ENCODE results near the gene STRIP1.
A peak's percentile ranks its signal among the peaks of the same experiment; 100 is the strongest.

STRIP1 gene

DNA sequence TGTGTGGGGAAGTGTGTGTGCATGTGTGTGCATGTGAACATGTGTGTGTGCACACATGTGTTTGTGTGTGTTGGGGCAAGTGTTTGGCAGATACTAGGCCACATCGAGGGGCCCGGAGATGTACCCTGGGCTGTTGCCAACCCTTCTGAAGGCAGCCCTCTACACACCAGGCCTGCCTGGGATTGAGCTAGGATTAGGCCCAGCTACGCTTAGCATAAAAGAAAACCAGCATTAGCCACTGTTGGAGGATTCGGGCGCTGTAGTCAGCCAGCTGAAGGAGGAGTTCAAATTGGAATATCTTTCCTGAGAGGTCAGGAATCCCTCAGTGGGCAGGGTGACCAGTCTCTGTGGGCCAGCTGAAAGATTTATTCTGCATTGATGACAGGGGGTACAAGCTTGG lies 46.6 kb downstream of the STRIP1 start:
- H3K27me3 Mint-ChIP-seq = peaks cover 32% of the 10 kb centered on the region
- H3K27ac Mint-ChIP-seq = no peak overlapping the region
- peaks cover 10% of the 10 kb centered on the region for H3K4me1 Mint-ChIP-seq
- DNase-seq (ENCODE audit: low spot score in 2 of 2) (no peak), ATAC-seq (ENCODE audit: low read depth) (no peak)
- no peak overlapping the region for H3K4me3 Mint-ChIP-seq
- no peaks in the 10 kb centered on the region for H3K9me3 Mint-ChIP-seq
- no peaks in the 10 kb centered on the region for H3K36me3 Mint-ChIP-seq

DNA sequence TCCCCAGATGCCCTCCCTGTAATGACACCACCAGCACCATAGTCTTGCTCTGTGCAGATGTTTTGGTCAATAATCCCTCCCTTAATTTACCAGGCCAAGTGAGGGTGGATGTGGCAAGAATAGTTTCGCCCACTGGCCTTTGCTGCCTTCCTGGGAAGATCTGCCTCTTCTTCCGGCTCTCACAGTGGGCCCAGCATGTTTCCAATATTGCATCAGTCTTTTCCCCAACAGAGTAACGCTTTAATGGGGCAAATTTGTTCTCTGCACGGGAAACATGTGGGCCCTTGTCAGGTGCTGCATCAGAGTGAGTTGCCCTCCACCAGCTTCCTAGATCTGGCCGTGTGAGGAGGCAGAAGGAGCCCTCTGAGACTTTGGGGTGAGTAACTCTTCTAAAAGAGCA lies 48.1 kb downstream of the STRIP1 start:
- Mint-ChIP-seq H3K27ac (no peak overlapping the region), H3K4me1 (peaks cover 10% of the 10 kb centered on the region), H3K9me3 (no peaks in the 10 kb centered on the region), H3K4me3 (no peak overlapping the region), H3K36me3 (no peaks in the 10 kb centered on the region), H3K27me3 (peaks cover 35% of the 10 kb centered on the region)
- no peak for ATAC-seq (ENCODE audit: low read depth)
- DNase-seq (ENCODE audit: low spot score in 2 of 2) = no peak

DNA sequence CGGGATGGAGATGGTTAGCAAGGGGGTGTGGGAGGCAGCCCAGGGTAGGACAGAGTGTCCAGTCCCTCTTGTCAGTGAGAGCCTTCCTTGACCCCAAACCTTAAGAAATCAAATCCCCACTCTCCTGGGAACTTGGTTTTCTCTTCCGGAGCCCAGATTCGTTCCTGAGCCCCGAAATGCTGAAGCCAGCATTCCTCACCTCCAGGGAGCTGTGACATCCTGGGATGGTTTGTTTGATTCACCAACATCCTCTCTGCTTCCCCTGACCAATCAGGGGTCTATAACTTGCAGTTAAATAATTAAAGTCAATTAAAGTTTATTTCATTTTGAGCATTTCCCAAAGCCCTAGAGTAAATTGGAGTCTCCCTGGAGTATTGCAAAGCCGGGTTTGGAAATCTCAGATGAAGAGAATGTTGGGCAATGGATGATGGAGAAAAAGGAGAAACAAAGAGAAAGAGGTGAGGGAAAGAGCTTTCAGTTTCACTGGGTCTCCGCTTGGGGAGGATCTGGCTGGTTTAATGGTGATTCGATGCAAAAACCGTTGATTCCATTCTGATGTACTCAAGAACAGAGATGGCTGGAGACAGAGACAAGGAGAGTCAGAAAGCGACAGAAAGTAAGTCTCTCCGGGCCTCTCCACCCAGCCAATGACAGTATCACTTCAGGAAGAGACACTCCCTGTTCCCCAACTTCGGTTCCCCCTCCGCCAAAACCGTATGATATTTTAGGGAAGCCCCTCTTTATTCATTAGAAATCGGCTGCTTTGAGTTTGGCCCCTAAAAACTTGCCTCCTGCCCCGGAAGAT lies 48.8 kb downstream of the STRIP1 start:
- ATAC-seq (ENCODE audit: low read depth) = peak; percentile 28
- H3K9me3 Mint-ChIP-seq = no peaks in the 10 kb centered on the region
- H3K36me3 Mint-ChIP-seq = no peaks in the 10 kb centered on the region
- DNase-seq (ENCODE audit: low spot score in 2 of 2) = no peak
- H3K27me3 Mint-ChIP-seq = peaks cover 37% of the 10 kb centered on the region
- no peak overlapping the region for H3K27ac Mint-ChIP-seq
- H3K4me1 Mint-ChIP-seq = peaks cover 10% of the 10 kb centered on the region
- peak overlapping the region; percentile 83 for H3K4me3 Mint-ChIP-seq

DNA sequence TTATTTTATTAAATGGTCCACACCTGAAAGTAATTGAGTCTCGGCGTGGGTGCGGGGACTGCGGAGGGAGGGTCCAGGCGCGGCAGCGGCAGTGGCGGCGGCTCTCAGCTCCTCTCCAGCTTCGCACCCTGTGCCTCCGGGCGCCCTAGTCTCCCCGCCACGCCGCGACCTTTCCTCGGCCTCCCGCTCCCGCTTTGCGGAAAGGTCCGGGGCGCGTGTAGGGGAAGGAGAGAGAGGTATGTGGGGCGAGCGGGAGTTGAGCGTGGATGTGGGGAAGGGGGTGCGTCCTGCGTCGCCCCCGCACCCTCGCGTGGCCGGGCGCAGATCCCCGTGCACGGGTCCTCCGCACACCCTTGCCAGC lies 49.4 kb downstream of the STRIP1 start:
- Mint-ChIP-seq H3K27ac (no peak overlapping the region), H3K4me3 (peak overlapping the region; percentile 83)
- no peak for DNase-seq (ENCODE audit: low spot score in 2 of 2)

DNA sequence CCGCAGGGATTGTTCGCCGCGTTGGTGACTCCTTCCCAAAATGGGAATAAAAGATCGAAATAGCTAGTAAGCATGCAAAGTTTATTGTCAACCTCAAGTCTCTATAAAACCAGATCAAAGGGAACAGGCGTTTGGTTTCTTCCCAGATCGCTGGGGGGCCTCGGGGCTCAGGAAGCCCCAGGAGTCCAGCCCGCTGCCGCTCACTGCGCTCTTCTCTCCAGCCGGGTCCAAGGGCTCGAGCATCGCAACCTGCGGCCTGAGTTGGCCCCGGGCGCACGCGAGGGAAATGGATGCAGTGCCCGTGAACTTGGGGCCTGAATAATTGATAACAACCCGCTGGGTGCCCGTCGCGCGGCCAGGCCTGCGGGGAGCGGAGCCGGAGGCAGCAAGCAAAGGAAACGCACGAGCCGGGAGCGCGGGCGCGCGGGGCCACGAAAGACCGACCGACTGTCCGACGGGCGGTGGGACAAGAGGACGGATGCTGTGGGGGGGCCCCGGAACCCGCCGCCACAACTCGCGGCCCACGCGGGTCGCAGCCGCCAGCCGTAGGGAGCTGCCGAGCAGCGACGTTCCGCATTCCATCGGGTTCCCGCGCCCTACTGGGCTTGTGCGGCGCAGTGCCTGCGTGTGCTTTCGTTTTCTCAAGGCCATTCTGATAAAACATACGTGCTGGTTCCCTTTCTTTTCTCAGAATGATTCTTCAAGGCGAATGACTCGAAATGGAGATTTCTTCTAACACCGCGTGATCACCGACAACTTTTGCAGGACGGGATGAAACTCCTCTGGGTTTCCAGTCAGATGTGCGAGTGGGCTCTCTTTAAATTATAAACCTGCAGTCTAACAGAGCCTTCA lies 50.0 kb downstream of the STRIP1 start:
- ATAC-seq (ENCODE audit: low read depth) (peak; percentile 74), DNase-seq (ENCODE audit: low spot score in 2 of 2) (peak in 1 of 2 donors; percentile 33)
- peaks cover 10% of the 10 kb centered on the region for H3K4me1 Mint-ChIP-seq
- no peaks in the 10 kb centered on the region for H3K9me3 Mint-ChIP-seq
- peaks cover 34% of the 10 kb centered on the region for H3K27me3 Mint-ChIP-seq
- no peak overlapping the region for H3K27ac Mint-ChIP-seq
- no peaks in the 10 kb centered on the region for H3K36me3 Mint-ChIP-seq
- peak overlapping the region; percentile 83 for H3K4me3 Mint-ChIP-seq

More for the DNA sequence above, 49.4 kb downstream of the STRIP1 start:
- H3K4me1 Mint-ChIP-seq = peaks cover 10% of the 10 kb centered on the region
- peaks cover 32% of the 10 kb centered on the region for H3K27me3 Mint-ChIP-seq
- ATAC-seq (ENCODE audit: low read depth) = peak; percentile 7
- no peaks in the 10 kb centered on the region for H3K36me3 Mint-ChIP-seq
- H3K9me3 Mint-ChIP-seq = no peaks in the 10 kb centered on the region

DNA sequence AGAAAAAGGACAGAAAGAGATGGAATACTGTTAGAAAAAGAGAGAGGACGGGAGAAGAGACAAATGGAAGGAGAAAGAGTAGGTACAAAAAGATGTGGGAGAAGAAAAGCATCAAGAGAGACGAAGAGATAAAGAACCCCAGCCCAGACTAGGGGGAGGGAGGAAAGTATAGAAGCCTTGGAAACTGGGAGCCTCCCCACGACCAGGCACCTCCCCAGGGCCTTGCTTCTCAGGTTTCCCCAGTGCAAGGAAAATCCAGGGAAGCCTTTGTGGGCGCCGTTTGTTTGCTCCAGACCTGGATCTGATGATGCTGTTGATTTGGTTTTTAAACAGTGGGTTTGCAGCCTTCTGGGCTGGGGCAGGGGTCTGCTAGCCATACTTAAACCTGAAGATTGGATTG lies 51.2 kb downstream of the STRIP1 start:
- H3K4me3 Mint-ChIP-seq = no peak overlapping the region
- DNase-seq (ENCODE audit: low spot score in 2 of 2) = no peak
- no peak overlapping the region for H3K27ac Mint-ChIP-seq
- H3K36me3 Mint-ChIP-seq = no peaks in the 10 kb centered on the region
- H3K9me3 Mint-ChIP-seq = no peaks in the 10 kb centered on the region
- H3K4me1 Mint-ChIP-seq = peaks cover 10% of the 10 kb centered on the region
- H3K27me3 Mint-ChIP-seq = peaks cover 31% of the 10 kb centered on the region
- ATAC-seq (ENCODE audit: low read depth) = no peak

DNA sequence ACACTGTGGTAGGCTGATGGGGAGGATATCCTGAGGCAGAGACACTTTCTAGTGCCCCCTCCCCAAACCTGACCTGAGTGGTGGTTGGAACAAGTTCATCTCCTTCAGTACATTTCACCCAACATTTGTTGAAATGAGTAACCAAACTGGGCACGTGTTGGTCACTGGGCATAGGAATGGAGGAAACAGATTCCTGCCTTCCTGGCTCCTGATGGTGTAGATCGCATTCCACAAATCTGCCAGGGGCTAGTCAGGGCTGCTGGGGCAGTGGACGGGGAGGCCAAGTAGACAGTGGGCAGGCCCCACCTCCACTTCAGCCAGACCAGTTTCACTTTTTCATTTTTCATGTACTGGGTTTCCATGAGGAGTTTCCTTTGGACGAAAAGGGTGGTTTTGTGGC lies 52.5 kb downstream of the STRIP1 start:
- no peaks in the 10 kb centered on the region for H3K9me3 Mint-ChIP-seq
- peaks cover 28% of the 10 kb centered on the region for H3K27me3 Mint-ChIP-seq
- DNase-seq (ENCODE audit: low spot score in 2 of 2) (no peak), ATAC-seq (ENCODE audit: low read depth) (no peak)
- no peak overlapping the region for H3K27ac Mint-ChIP-seq
- peaks cover 10% of the 10 kb centered on the region for H3K4me1 Mint-ChIP-seq
- no peak overlapping the region for H3K4me3 Mint-ChIP-seq
- H3K36me3 Mint-ChIP-seq = no peaks in the 10 kb centered on the region

DNA sequence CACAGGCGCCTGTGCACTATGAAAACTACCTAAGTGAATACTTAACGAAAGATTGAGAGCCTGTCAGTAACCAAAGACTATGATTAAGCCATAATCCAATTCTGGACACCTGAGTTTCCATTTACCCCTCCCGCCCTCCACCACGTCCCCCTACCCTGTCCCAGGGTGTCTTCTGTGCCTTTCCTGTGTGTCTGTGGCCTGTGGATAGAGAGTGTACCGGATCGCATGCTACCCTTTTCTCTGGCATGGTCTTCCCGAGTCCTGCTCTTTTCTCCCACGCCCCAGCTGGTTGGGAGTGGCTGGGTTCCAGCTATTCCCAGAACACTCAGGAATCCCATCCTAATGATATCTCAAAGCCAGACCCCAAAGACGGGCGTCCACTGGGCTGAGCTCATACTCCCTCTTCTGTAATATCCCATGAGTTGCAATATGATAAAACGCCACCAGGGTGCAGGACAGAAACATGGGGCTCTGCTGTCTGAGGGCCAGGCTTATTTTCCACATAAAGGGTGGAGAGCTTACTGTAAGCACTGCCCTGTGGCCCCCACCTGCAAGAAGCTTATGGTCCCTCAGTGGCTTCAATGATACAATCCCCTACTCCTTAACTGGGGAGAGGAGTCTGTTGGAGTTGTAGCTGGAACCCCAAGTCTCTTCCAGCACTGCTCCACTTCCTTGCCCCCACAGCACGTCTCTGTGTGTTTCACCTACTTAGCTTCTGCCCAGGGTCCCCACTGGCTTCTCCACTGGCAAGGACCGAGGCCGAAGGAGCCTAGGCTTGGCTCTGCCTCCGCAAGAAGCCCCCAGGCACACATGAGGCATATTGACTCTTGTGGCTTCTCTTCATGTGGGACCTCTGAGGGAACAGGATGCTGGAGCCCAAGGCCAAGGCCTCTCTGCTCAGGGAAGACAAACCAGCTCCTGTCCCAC lies 53.7 kb downstream of the STRIP1 start:
- DNase-seq (ENCODE audit: low spot score in 2 of 2) (peak; percentile 55 to 57), ATAC-seq (ENCODE audit: low read depth) (peak; percentile 69)
- no peaks in the 10 kb centered on the region for H3K36me3 Mint-ChIP-seq
- peaks cover 27% of the 10 kb centered on the region for H3K27me3 Mint-ChIP-seq
- no peak overlapping the region for H3K27ac Mint-ChIP-seq
- no peaks in the 10 kb centered on the region for H3K9me3 Mint-ChIP-seq
- peaks cover 10% of the 10 kb centered on the region for H3K4me1 Mint-ChIP-seq
- no peak overlapping the region for H3K4me3 Mint-ChIP-seq

DNA sequence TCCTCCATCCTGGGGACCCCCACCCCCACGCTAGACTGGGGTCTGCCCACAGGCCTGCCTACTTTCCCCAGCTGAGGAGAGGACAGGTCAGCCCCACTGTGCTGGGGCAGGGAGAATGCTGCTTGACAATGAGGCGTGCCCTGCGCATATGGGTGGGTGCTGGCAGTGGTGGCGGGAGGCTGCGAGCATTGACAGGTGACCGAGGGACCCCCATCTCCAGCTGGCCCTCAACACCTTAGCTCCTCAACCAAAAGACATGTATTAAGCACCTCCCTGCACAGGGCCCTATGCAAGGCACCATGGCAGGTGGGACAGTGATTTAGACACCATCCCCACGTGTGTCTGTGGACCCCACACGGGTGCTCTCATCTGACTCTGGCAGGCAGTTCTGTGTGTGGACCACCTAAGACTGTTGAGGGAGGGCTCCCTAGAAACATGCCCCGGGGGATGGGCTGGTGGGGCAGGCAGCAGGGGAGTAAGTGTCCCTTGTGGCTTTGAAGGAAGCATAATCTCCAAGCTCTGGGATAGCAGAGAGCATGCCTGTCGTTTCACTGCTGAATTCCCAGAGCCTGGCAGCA lies 54.4 kb downstream of the STRIP1 start:
- H3K36me3 Mint-ChIP-seq = no peaks in the 10 kb centered on the region
- no peak for ATAC-seq (ENCODE audit: low read depth)
- no peaks in the 10 kb centered on the region for H3K9me3 Mint-ChIP-seq
- H3K4me1 Mint-ChIP-seq = peaks cover 5% of the 10 kb centered on the region
- peaks cover 24% of the 10 kb centered on the region for H3K27me3 Mint-ChIP-seq
- no peak for DNase-seq (ENCODE audit: low spot score in 2 of 2)
- no peak overlapping the region for H3K27ac Mint-ChIP-seq
- H3K4me3 Mint-ChIP-seq = no peak overlapping the region

DNA sequence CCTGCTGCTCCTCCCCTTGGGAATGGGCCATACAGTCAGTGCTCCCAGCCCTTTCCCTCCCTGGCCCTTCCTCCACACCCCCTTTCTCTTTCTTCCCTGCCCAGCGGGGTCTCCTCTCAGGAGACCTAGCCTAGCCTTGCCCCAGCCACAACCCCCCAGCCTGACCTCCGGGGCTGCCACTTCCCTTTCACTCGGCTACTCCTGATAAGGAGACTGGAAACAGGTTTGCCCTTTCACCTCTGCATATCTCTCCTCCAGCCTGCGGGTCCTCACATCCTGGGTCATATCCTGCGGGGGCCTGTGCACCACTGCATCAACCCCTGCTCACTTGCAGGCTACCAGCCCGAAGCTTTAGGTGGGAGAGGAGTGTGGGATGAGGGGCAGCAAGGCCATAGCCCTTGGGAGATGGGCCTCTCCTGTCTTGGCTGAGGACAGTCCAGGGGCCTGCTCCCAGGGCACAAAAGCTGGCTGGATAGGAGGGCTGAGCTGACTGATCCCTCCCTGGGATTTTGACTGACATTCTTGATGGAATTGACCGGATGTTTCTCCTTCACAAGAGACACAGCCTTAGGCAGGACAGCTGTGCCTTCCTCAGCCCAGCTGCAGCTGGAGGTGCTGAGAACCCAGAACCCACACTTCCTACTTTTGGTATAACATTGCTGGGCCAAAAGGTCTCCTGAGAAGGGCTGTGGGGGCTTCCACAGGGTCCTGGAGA lies 55.3 kb downstream of the STRIP1 start:
- H3K27ac Mint-ChIP-seq = no peak overlapping the region
- peaks cover 30% of the 10 kb centered on the region for H3K27me3 Mint-ChIP-seq
- no peaks in the 10 kb centered on the region for H3K36me3 Mint-ChIP-seq
- no peak overlapping the region for H3K4me3 Mint-ChIP-seq
- peaks cover 2% of the 10 kb centered on the region for H3K4me1 Mint-ChIP-seq
- no peak for DNase-seq (ENCODE audit: low spot score in 2 of 2)
- no peak for ATAC-seq (ENCODE audit: low read depth)
- H3K9me3 Mint-ChIP-seq = no peaks in the 10 kb centered on the region

DNA sequence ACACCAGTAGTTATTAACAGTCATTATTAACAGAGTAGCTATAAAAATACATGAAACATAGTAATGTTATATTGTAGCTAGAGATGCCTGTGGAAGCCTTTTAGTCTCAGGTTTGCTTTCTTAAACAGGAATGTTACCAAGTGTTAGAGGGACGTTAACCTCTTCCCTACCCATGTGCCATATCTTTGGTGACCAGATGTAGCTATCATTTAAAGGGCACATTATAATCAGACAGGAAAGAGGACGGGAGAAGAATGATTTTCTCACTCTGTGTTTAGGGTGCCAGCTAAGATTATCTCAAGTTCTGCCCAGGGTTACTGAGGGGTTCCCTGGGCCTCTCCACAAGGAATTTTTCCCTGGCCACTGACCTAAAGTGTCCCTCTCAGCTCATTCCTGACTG lies 57.0 kb downstream of the STRIP1 start:
- Mint-ChIP-seq H3K4me3 (no peak overlapping the region), H3K27me3 (peaks cover 26% of the 10 kb centered on the region), H3K36me3 (no peaks in the 10 kb centered on the region), H3K27ac (no peak overlapping the region), H3K4me1 (no peaks in the 10 kb centered on the region), H3K9me3 (no peaks in the 10 kb centered on the region)
- ATAC-seq (ENCODE audit: low read depth) = no peak
- DNase-seq (ENCODE audit: low spot score in 2 of 2) = no peak

DNA sequence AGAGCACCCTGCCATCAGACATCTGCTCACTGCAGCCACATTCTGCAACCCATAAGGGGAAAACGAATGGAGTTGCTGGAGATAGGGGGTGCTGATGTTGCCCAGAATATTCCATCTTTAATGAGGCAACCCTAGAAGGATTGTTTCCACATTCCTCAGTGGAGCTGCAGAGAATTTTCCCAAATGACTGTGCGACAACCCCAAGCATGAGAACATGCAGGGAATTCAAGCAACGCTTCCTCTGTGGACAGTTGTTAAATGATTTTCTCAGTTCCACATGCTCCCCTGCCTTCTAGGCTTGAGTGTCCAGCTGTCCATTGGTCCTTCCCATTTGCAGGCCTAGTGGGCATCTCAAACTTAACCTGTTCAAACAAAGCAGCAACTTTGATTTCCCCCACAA lies 57.4 kb downstream of the STRIP1 start:
- ATAC-seq (ENCODE audit: low read depth) = no peak
- no peaks in the 10 kb centered on the region for H3K9me3 Mint-ChIP-seq
- no peaks in the 10 kb centered on the region for H3K36me3 Mint-ChIP-seq
- no peak for DNase-seq (ENCODE audit: low spot score in 2 of 2)
- H3K27me3 Mint-ChIP-seq = peaks cover 26% of the 10 kb centered on the region
- H3K27ac Mint-ChIP-seq = no peak overlapping the region
- H3K4me3 Mint-ChIP-seq = no peak overlapping the region
- H3K4me1 Mint-ChIP-seq = no peaks in the 10 kb centered on the region

DNA sequence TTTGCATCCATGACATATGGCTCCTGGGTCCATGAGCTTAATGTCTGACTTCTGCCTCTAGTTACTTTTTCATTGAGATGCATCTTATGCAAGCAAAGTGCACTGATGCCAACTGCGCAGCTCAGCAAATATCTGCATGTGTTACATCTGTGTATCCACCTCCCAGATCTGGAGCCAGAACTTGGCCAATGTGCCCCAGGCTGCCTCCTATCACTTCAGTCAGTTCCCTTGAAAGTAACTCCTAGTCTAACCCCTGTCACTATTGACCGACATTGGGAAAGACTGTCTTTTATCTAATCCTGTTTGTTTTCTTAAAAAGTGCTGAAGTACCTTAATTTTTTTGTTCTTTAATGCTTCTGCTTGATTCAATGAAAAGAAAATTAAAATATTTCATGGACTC lies 58.6 kb downstream of the STRIP1 start:
- Mint-ChIP-seq H3K36me3 (no peaks in the 10 kb centered on the region), H3K4me1 (no peaks in the 10 kb centered on the region), H3K9me3 (no peaks in the 10 kb centered on the region), H3K27me3 (peaks cover 25% of the 10 kb centered on the region), H3K4me3 (no peak overlapping the region), H3K27ac (no peak overlapping the region)
- no peak for DNase-seq (ENCODE audit: low spot score in 2 of 2)
- ATAC-seq (ENCODE audit: low read depth) = no peak

Data from memory B cell (primary cell).